Spleen (tissue), 7 donors: ENCODE results near the gene NHP2.

Experiments used
- CTCF ChIP-seq, 11 experiments: fragments of 200-600 bp in 7 of 11; fragments of 450-650 bp in 4 of 11; sonication (generic) in 4 of 11; IDR thresholded peaks in 8 of 11; conservative IDR thresholded peaks in 3 of 11; 1 replicate in 7 of 11; 2 replicates in 4 of 11; pipeline versions ENCODE4 v1.4.0 to v1.8.0; 2016 to 2021; ENCODE audit warnings: antibody characterized with exemption in 11 of 11, inconsistent platforms in 4 of 11, mild to moderate bottlenecking in 1 of 11
- POLR2AphosphoS5 ChIP-seq, 3 donors: sonication (generic); formaldehyde crosslinking; IDR thresholded peaks; one replicate each; pipeline ENCODE4 v1.5.1; 2017; ENCODE audit warnings: antibody characterized with exemption in 3 of 3
- donor health status: DM: no; HTN: no; CAD: no; lungs with moderate emphysema.
- donor health status: DM: no; HTN: no; CAD: no.
- donor health status: DM: no; HTN: no; CAD: no.

- no peak for TF ChIP-seq CTCF (IDR thresholded peaks at IDR 0.05 in 8 of 11, conservative IDR thresholded peaks at IDR 0.05 in 3 of 11)
- TF ChIP-seq POLR2AphosphoS5 (IDR thresholded peaks at IDR 0.05): no peak
Measured at GRCh38 chr5:178177569-178177968, 23.9 kb upstream of the NHP2 start.
